ENCODE results near the gene TMEM126A.
A peak's percentile ranks its signal among the peaks of the same experiment; 100 is the strongest.
"Not testable (repeated sequence)": the region's sequence is repeated elsewhere in the genome, so short reads cannot be mapped to it uniquely, and the experiment has no call there.

Gene TMEM126A

GRCh38 chr11:85652786-85653447 is 5.2 kb downstream of the TMEM126A start:
- ChIA-PET POLR2A (interaction anchor here (0.9 to 6.3 kb wide), 4 partner anchors 9 to 25 kb away, joined by 3 to 48 read pairs (median 4); partner anchors contain the start of genes DLG2 and TMEM126B), CTCF (interaction anchor here (0.8 to 1.6 kb wide), 2 partner anchors 57 to 72 kb away, joined by 3 read pairs; no protein-coding TSS in a partner anchor)
- Histone ChIP-seq H3K4me3 (ENCODE audit: low read depth, low read length) (no peak overlapping the region), H3K27ac (ENCODE audit: extremely low read depth, low read depth, low read length) (no peak overlapping the region), H3K4me1 (ENCODE audit: control insufficient read depth, insufficient read depth, low read length) (no peaks in the 10 kb centered on the region), H3K9me3 (ENCODE audit: control insufficient read depth, insufficient read depth, low read depth, low read length) (no peaks in the 10 kb centered on the region), H3K36me3 (ENCODE audit: control insufficient read depth in 2 of 2, insufficient read depth in 1 of 2, low read length in 2 of 2) (peaks cover 10 to 56% of the 10 kb centered on the region in 2 experiments)
- TF ChIP-seq ZBTB49 (tag by site-specific recombination; IDR thresholded peaks at IDR 0.05; ENCODE audit: low read depth), result no peak
- 0 out of 2 replicates have a peak, but pooled peaks have one; percentile 10 for TF ChIP-seq PRDM6 (tag by site-specific recombination; IDR thresholded peaks at IDR 0.05)

GRCh38 chr11:85654343-85654742 is 6.6 kb downstream of the TMEM126A start:
- TF ChIP-seq ZNF664 (tag by site-specific recombination; IDR thresholded peaks at IDR 0.05), result peak; percentile 52
- H3K36me3 ChIP-seq (ENCODE audit: control insufficient read depth in 2 of 2, insufficient read depth in 1 of 2, low read length in 2 of 2), result peaks cover 11 to 70% of the 10 kb centered on the region in 2 experiments
- H3K9me3 ChIP-seq (ENCODE audit: control insufficient read depth, insufficient read depth, low read depth, low read length); CTCF ChIA-PET; H3K4me3 ChIP-seq (ENCODE audit: low read depth, low read length); H3K27ac ChIP-seq (ENCODE audit: extremely low read depth, low read depth, low read length); H3K4me1 ChIP-seq (ENCODE audit: control insufficient read depth, insufficient read depth, low read length): not testable (repeated sequence)
- POLR2A ChIA-PET, result interaction anchor here (1.7 kb wide), 1 partner anchor 9 kb away, joined by 4 read pairs; no protein-coding TSS in a partner anchor

GRCh38 chr11:85656777-85657176 is 9.0 kb downstream of the TMEM126A start:
- no peaks in the 10 kb centered on the region for H3K4me1 ChIP-seq (ENCODE audit: control insufficient read depth, insufficient read depth, low read length)
- CTCF ChIA-PET, result no interaction called here
- H3K27ac ChIP-seq (ENCODE audit: extremely low read depth, low read depth, low read length), result no peak overlapping the region
- no peak overlapping the region for H3K4me3 ChIP-seq (ENCODE audit: low read depth, low read length)
- POLR2A ChIA-PET, result interaction anchor here (1.9 kb wide), 1 partner anchor 9 kb away, joined by 9 read pairs; the partner anchor contains the start of gene TMEM126A
- H3K9me3 ChIP-seq (ENCODE audit: control insufficient read depth, insufficient read depth, low read depth, low read length), result no peaks in the 10 kb centered on the region
- H3K36me3 ChIP-seq (ENCODE audit: control insufficient read depth in 2 of 2, insufficient read depth in 1 of 2, low read length in 2 of 2), result peaks cover 25 to 83% of the 10 kb centered on the region in 2 experiments
- TF ChIP-seq IKZF3 (tag by site-specific recombination; IDR thresholded peaks at IDR 0.05) (no peak), ZNF664 (tag by site-specific recombination; IDR thresholded peaks at IDR 0.05) (no peak)

GRCh38 chr11:85658180-85658579 is 10.4 kb downstream of the TMEM126A start:
- POLR2A ChIA-PET, result interaction anchor here (1.9 kb wide), 1 partner anchor 10 kb away, joined by 9 read pairs; the partner anchor contains the start of gene TMEM126A
- CTCF ChIA-PET, result no interaction called here
- peaks cover 25 to 92% of the 10 kb centered on the region in 2 experiments for H3K36me3 ChIP-seq (ENCODE audit: control insufficient read depth in 2 of 2, insufficient read depth in 1 of 2, low read length in 2 of 2)
- no peaks in the 10 kb centered on the region for H3K9me3 ChIP-seq (ENCODE audit: control insufficient read depth, insufficient read depth, low read depth, low read length)
- no peak overlapping the region for H3K27ac ChIP-seq (ENCODE audit: extremely low read depth, low read depth, low read length)
- no peaks in the 10 kb centered on the region for H3K4me1 ChIP-seq (ENCODE audit: control insufficient read depth, insufficient read depth, low read length)
- H3K4me3 ChIP-seq (ENCODE audit: low read depth, low read length), result no peak overlapping the region
- no peak for TF ChIP-seq ZNF707 (tag by site-specific recombination; IDR thresholded peaks at IDR 0.05)
- TF ChIP-seq ZNF623 (tag by site-specific recombination; IDR thresholded peaks at IDR 0.05), result no peak
- TF ChIP-seq ZNF2 (tag by site-specific recombination; IDR thresholded peaks at IDR 0.05), result no peak
- TF ChIP-seq OSR2 (tag by site-specific recombination; IDR thresholded peaks at IDR 0.05), result no peak
- no peak for TF ChIP-seq BCL11A (tag by site-specific recombination; IDR thresholded peaks at IDR 0.05; ENCODE audit: low read depth)
- no peak for TF ChIP-seq ZSCAN16 (tag by site-specific recombination; IDR thresholded peaks at IDR 0.05)
- no peak for TF ChIP-seq KLF10 (tag by site-specific recombination; IDR thresholded peaks at IDR 0.05)
- no peak for TF ChIP-seq ZNF426 (tag by site-specific recombination; IDR thresholded peaks at IDR 0.05)
- TF ChIP-seq ZNF350 (tag by site-specific recombination; IDR thresholded peaks at IDR 0.05), result no peak
- TF ChIP-seq PRDM1 (tag by site-specific recombination; IDR thresholded peaks at IDR 0.05), result no peak
- TF ChIP-seq ZNF660 (tag by site-specific recombination; IDR thresholded peaks at IDR 0.05), result no peak
- no peak for TF ChIP-seq ZFP69B (tag by site-specific recombination; IDR thresholded peaks at IDR 0.05)
- TF ChIP-seq BCL11B (tag by site-specific recombination; IDR thresholded peaks at IDR 0.05; ENCODE audit: low read depth), result no peak
- TF ChIP-seq ZSCAN30 (tag by site-specific recombination; IDR thresholded peaks at IDR 0.05), result no peak
- no peak for TF ChIP-seq ZNF10 (tag by site-specific recombination; IDR thresholded peaks at IDR 0.05)
- TF ChIP-seq PATZ1 (tag by site-specific recombination; IDR thresholded peaks at IDR 0.05), result no peak
- TF ChIP-seq FEZF1 (tag by site-specific recombination; IDR thresholded peaks at IDR 0.05), result no peak
- TF ChIP-seq WT1 (tag by site-specific recombination; IDR thresholded peaks at IDR 0.05), result no peak
